ENCODE results near the gene INHBB. TPM values are rescaled to one million over a fixed set of nuclear protein-coding genes. Genes with fewer than 3 reads are reported as not detected.

Gene INHBB
- total and polyA plus RNA-seq, 9 of the 15 experiments (the other 6 are each of a cell fraction or from before 2014, with no cell fraction given), result not detected

- TF ChIP-seq, protein P1, sequence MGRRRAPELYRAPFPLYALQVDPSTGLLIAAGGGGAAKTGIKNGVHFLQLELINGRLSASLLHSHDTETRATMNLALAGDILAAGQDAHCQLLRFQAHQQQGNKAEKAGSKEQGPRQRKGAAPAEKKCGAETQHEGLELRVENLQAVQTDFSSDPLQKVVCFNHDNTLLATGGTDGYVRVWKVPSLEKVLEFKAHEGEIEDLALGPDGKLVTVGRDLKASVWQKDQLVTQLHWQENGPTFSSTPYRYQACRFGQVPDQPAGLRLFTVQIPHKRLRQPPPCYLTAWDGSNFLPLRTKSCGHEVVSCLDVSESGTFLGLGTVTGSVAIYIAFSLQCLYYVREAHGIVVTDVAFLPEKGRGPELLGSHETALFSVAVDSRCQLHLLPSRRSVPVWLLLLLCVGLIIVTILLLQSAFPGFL (CRISPR knock-in tag; IDR thresholded peaks at IDR 0.05), result no peak
Measured at GRCh38 chr2:120344214-120344975, 1.5 kb upstream of the INHBB start (continued).

- Histone ChIP-seq H3K27ac (ENCODE audit: extremely low read depth, low read depth, low read length) (no peak overlapping the region), H3K27me3 (ENCODE audit: control insufficient read depth in 2 of 2, insufficient read depth in 2 of 2, low read length in 2 of 2) (peaks cover 27 to 69% of the 10 kb centered on the region in 2 experiments), H3K79me2 (ENCODE audit: control insufficient read depth, insufficient read depth, low read length) (no peaks in the 10 kb centered on the region), H3K36me3 (ENCODE audit: control insufficient read depth, insufficient read depth, low read length) (no peaks in the 10 kb centered on the region), H4K20me1 (replicated peaks; ENCODE audit: control insufficient read depth, insufficient read depth, low read length) (peaks cover 19% of the 10 kb centered on the region), H3K4me2 (ENCODE audit: insufficient read depth, low read length) (no peak overlapping the region), H3K4me1 (replicated peaks in 1 of 2; ENCODE audit: control insufficient read depth in 2 of 2, insufficient read depth in 2 of 2, low read length in 2 of 2) (peaks cover 0 to 14% of the 10 kb centered on the region in 2 experiments; a peak in 2 of 5 replicates), H3K9me1 (ENCODE audit: control insufficient read depth, insufficient read depth, low read length) (no peaks in the 10 kb centered on the region), H3K9me3 (replicated peaks; ENCODE audit: control insufficient read depth, insufficient read depth, low read depth, low read length) (no peaks in the 10 kb centered on the region), H2AFZ (ENCODE audit: low read depth, low read length) (no peak overlapping the region), H3K4me3 (no peak overlapping the region), H3K9ac (ENCODE audit: insufficient read depth in 1 of 2, low read depth in 2 of 2, low read length in 2 of 2) (no peak overlapping the region)
- no peak for FAIRE-seq
- in situ Hi-C loops (cut with MboI), result loop anchor here (10.0 kb wide), 1 partner anchor 330 kb away; no protein-coding TSS in a partner anchor
- no peak for ATAC-seq
- POLR2A ChIA-PET, result no interaction called here
- 29% methylated on average over 28 of the region's 90 CpGs for WGBS (ENCODE audit: insufficient coverage, low coverage, missing lambda C conversion rate)
- no TSS peak for BruUV-seq (replicated peaks)
- no peak for TF ChIP-seq ZNF764 (CRISPR knock-in tag; IDR thresholded peaks at IDR 0.05; ENCODE audit: low read depth)
- TF ChIP-seq PHB2 (IDR thresholded peaks at IDR 0.05; ENCODE audit: low read depth), result no peak
- no peak for TF ChIP-seq SMAD1 (IDR thresholded peaks at IDR 0.05; ENCODE audit: low read depth, low read length, partially characterized antibody)
- TF ChIP-seq IFI16 (CRISPR knock-in tag; IDR thresholded peaks at IDR 0.05), result no peak
- no peak for TF ChIP-seq SIN3B (IDR thresholded peaks at IDR 0.05; ENCODE audit: low read depth)
- TF ChIP-seq, protein P2, sequence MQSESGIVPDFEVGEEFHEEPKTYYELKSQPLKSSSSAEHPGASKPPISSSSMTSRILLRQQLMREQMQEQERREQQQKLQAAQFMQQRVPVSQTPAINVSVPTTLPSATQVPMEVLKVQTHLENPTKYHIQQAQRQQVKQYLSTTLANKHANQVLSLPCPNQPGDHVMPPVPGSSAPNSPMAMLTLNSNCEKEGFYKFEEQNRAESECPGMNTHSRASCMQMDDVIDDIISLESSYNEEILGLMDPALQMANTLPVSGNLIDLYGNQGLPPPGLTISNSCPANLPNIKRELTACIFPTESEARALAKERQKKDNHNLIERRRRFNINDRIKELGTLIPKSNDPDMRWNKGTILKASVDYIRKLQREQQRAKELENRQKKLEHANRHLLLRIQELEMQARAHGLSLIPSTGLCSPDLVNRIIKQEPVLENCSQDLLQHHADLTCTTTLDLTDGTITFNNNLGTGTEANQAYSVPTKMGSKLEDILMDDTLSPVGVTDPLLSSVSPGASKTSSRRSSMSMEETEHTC (IDR thresholded peaks at IDR 0.05), result no peak
- no peak for TF ChIP-seq SMAD2 (IDR thresholded peaks at IDR 0.05; ENCODE audit: low read depth, low read length)
- peak; percentile 76 for TF ChIP-seq PCBP1 (IDR thresholded peaks at IDR 0.05; ENCODE audit: low read depth, low read length, poor library complexity, severe bottlenecking)
- CTCF ChIA-PET (ENCODE audit: low intra/inter-chr PET ratio), result no interaction called here
- no peak for DNase-seq (ENCODE audit: extremely low read depth in 1 of 4, low spot score in 3 of 4)
- intact Hi-C loops (cut with micrococcal nuclease), result loop anchor here (5.0 kb wide), 1 partner anchor 112 kb away; no protein-coding TSS in a partner anchor
Measured at GRCh38 chr2:120344976-120345581, 857 bp upstream of the INHBB start.

Data from K562 (cell line).